HepG2 (cell line): ENCODE data around the gene FGF21. TPM values are rescaled to one million over a fixed set of nuclear protein-coding genes. Genes with fewer than 3 reads are reported as not detected.

Source experiments
- AGO2 ChIP-seq: fragments of 200-400 bp; formaldehyde crosslinking; optimal IDR thresholded peaks from 2 replicates; pipeline ENCODE3; 2017; ENCODE audit warnings: mild to moderate bottlenecking, low read depth, low read length, moderate library complexity
- ATM ChIP-seq: fragments of 450-650 bp; IDR thresholded peaks from 2 replicates; pipeline ENCODE4 v1.7.1; 2017; ENCODE audit warnings: mild to moderate bottlenecking, borderline replicate concordance
- ATRX ChIP-seq: sonication (generic); formaldehyde crosslinking; IDR thresholded peaks from 2 replicates; pipeline ENCODE4 v1.4.0; 2020; ENCODE audit warnings: missing genetic modification reagents, borderline replicate concordance
- CEBPZ ChIP-seq: IDR thresholded peaks from 2 replicates; pipeline ENCODE4 v1.6.1; 2012; ENCODE audit warnings: low read length, improper control_type of control experiment
- CENPT ChIP-seq: sonication (generic); formaldehyde crosslinking; IDR thresholded peaks from 2 replicates; pipeline ENCODE4 v1.8.0; 2022; ENCODE audit warnings: low read depth, mild to moderate bottlenecking, moderate library complexity, missing genetic modification reagents
- GTF3A ChIP-seq: sonication (generic); formaldehyde crosslinking; conservative IDR thresholded peaks from 2 replicates; pipeline ENCODE4 v1.4.0; 2020; ENCODE audit warnings: mild to moderate bottlenecking, missing genetic modification reagents
- HMGXB4 ChIP-seq, 2 experiments: sonication (generic) in 1 of 2; formaldehyde crosslinking in 1 of 2; IDR thresholded peaks; 2 replicates each; pipeline versions ENCODE4 v1.4.0 to v1.6.1; 2018 to 2020; ENCODE audit warnings: missing genetic modification reagents in 2 of 2, borderline replicate concordance in 1 of 2, low read depth in 1 of 2, mild to moderate bottlenecking in 1 of 2, missing biosample characterization in 1 of 2
- MLX ChIP-seq: IDR thresholded peaks from 2 replicates; pipeline ENCODE4 v1.6.1; 2016
- REL ChIP-seq: sonication (generic); formaldehyde crosslinking; conservative IDR thresholded peaks from 2 replicates; pipeline ENCODE4 v1.8.0; 2022; ENCODE audit warnings: mild to moderate bottlenecking, missing genetic modification reagents, moderate library complexity
- ZFY ChIP-seq: sonication (generic); formaldehyde crosslinking; IDR thresholded peaks from 2 replicates; pipeline ENCODE4 v1.4.0; 2020; ENCODE audit warnings: missing genetic modification reagents
- ZNF572 ChIP-seq: sonication (generic); formaldehyde crosslinking; IDR thresholded peaks from 2 replicates; pipeline ENCODE4 v1.5.1; 2020; ENCODE audit warnings: mild to moderate bottlenecking, missing genetic modification reagents
- ZNF639 ChIP-seq: conservative IDR thresholded peaks from 2 replicates; pipeline ENCODE4 v1.6.1; 2018; ENCODE audit warnings: missing genetic modification reagents
- ZNF674 ChIP-seq: sonication (generic); formaldehyde crosslinking; IDR thresholded peaks from 2 replicates; pipeline ENCODE4 v1.5.0; 2020; ENCODE audit warnings: low read depth, mild to moderate bottlenecking, missing genetic modification reagents
- ZNF747 ChIP-seq: sonication (generic); formaldehyde crosslinking; IDR thresholded peaks from 2 replicates; pipeline ENCODE4 v1.8.1; 2023; ENCODE audit warnings: missing genetic modification reagents, mild to moderate bottlenecking, borderline replicate concordance
- ZNF776 ChIP-seq: sonication (generic); formaldehyde crosslinking; IDR thresholded peaks from 2 replicates; pipeline ENCODE4 v1.4.0; 2020; ENCODE audit warnings: mild to moderate bottlenecking, missing genetic modification reagents
- ZNF777 ChIP-seq: sonication (generic); formaldehyde crosslinking; IDR thresholded peaks from 2 replicates; pipeline ENCODE4 v1.4.0; 2020; ENCODE audit warnings: missing genetic modification reagents
- ZSCAN20 ChIP-seq: sonication (generic); formaldehyde crosslinking; IDR thresholded peaks from 2 replicates; pipeline ENCODE4 v1.4.0; 2020; ENCODE audit warnings: missing genetic modification reagents, mild to moderate bottlenecking, borderline replicate concordance
- polyA plus RNA-seq, 8 experiments: library from polyadenylated mRNA; depleted of rRNA in 3 of 8; stranded (reverse) in 7 of 8; unstranded in 1 of 8; fragments of >200 nt; fragmentation: Illumina TruSeq in 4 of 8; extraction: Trizol in 4 of 8; gene quantifications; 2 replicates each; pipeline versions ENCODE4 v1.2.1 to v1.2.3, GENCODE V29; 2011 to 2016; ENCODE audit warnings: low read depth in 4 of 8, missing spikeins in 1 of 8, mixed read lengths in 1 of 8; ENCODE audit not compliant: insufficient read depth in 1 of 8
- total RNA-seq, 5 experiments: library from RNA; depleted of rRNA; stranded (reverse); fragments of >200 nt; fragmentation: Illumina TruSeq; extraction: Trizol; gene quantifications; 2 replicates each; pipeline ENCODE4 v1.2.3, GENCODE V29; 2016; ENCODE audit warnings: low read depth in 1 of 5
- TF ChIP-seq, protein P1 (sequence below): sonication (generic); formaldehyde crosslinking; IDR thresholded peaks from 2 replicates; pipeline ENCODE4 v1.8.1; 2022; ENCODE audit warnings: low read depth, mild to moderate bottlenecking, missing genetic modification reagents

Gene FGF21
- total and polyA plus RNA-seq, 2 of the 13 experiments (the other 11 are each of a cell fraction or from before 2014, with no cell fraction given): 0.17 TPM; not detected in 1

GRCh38 chr19:48718711-48719231 is 36.6 kb upstream of the FGF21 start (continued):
- TF ChIP-seq, protein P1, sequence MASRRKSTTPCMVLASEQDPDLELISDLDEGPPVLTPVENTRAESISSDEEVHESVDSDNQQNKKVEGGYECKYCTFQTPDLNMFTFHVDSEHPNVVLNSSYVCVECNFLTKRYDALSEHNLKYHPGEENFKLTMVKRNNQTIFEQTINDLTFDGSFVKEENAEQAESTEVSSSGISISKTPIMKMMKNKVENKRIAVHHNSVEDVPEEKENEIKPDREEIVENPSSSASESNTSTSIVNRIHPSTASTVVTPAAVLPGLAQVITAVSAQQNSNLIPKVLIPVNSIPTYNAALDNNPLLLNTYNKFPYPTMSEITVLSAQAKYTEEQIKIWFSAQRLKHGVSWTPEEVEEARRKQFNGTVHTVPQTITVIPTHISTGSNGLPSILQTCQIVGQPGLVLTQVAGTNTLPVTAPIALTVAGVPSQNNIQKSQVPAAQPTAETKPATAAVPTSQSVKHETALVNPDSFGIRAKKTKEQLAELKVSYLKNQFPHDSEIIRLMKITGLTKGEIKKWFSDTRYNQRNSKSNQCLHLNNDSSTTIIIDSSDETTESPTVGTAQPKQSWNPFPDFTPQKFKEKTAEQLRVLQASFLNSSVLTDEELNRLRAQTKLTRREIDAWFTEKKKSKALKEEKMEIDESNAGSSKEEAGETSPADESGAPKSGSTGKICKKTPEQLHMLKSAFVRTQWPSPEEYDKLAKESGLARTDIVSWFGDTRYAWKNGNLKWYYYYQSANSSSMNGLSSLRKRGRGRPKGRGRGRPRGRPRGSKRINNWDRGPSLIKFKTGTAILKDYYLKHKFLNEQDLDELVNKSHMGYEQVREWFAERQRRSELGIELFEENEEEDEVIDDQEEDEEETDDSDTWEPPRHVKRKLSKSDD: peak; percentile 58; the same call in 1 of the 2 replicates
- TF ChIP-seq ZNF776 (CRISPR knock-in tag) (no peak), ATRX (no peak), MLX (peak; percentile 45), ZNF674 (CRISPR knock-in tag) (no peak), ZFY (peak; percentile 73), AGO2 (no peak), GTF3A (CRISPR knock-in tag) (no peak), ZSCAN20 (CRISPR knock-in tag) (no peak), ATM (peak; percentile 66; the same call in 1 of the 2 replicates), ZNF747 (CRISPR knock-in tag) (no peak), ZNF777 (no peak), CENPT (CRISPR knock-in tag) (no peak), REL (CRISPR knock-in tag) (no peak), ZNF639 (CRISPR knock-in tag) (no peak), ZNF572 (CRISPR knock-in tag) (no peak), HMGXB4 (CRISPR knock-in tag; IDR thresholded peaks at IDR 0.05; ENCODE audit: borderline replicate concordance in 1 of 2, low read depth in 1 of 2) (peak in 1 of 2 experiments; percentile 54; a peak in 1 of 4 replicates), CEBPZ (no peak)
